Caco-2 (cell line): Measurements from ENCODE around the gene DNAH8. TPM values are rescaled to one million over a fixed set of nuclear protein-coding genes. Genes with fewer than 3 reads are reported as not detected.

Experiments
- BruUV-seq: library from RNA; stranded (reverse); fragments of 400-500 nt; replicated peaks from 2 replicates; lab custom pipeline; 2021; lab: Mats Ljungman, UMichigan
- CTCF ChIA-PET: fragments of 300-600 bp; sonication (Branson Sonifier 250); formaldehyde crosslinking; loops from one replicate; lab custom pipeline; 2022; ENCODE audit warnings: antibody characterized with exemption; lab: Charles Lee
- POLR2A ChIA-PET: fragments of 300-600 bp; sonication (Branson Sonifier 250); formaldehyde crosslinking; loops from one replicate; lab custom pipeline; 2022; ENCODE audit warnings: antibody characterized with exemption; lab: Charles Lee
- DNase-seq, 2 experiments: peaks; one replicate each; pipeline versions ENCODE4 v3.0.0 to v3.0.0-alpha.2; 2020 to 2022
- H3K27me3 ChIP-seq: replicated peaks from 2 replicates; pipeline ENCODE4 v1.6.0; 2011; ENCODE audit warnings: low read length; ENCODE audit not compliant: control insufficient read depth, insufficient read depth
- H3K36me3 ChIP-seq: 2 replicates; pipeline ENCODE4 v1.5.1; 2011; ENCODE audit warnings: low read length; ENCODE audit not compliant: control insufficient read depth, insufficient read depth
- H3K4me1 ChIP-seq: fragments of 250-450 bp; sonication (Bioruptor Pico); 2 replicates; pipeline ENCODE4 v1.5.1; 2020; ENCODE audit warnings: mild to moderate bottlenecking
- H3K4me3 ChIP-seq: 2 replicates; pipeline ENCODE4 v1.5.1; 2011; ENCODE audit warnings: low read depth, mild to moderate bottlenecking, control low read depth, low read length
- H3K9me3 ChIP-seq: fragments of 250-450 bp; sonication (Bioruptor Pico); 2 replicates; pipeline ENCODE4 v1.5.1; 2020; ENCODE audit warnings: mild to moderate bottlenecking, moderate library complexity
- H3K27ac Mint-ChIP-seq: one replicate; pipeline ENCODE4 v1.8.0; 2022; ENCODE audit warnings: mixed read lengths; ENCODE audit not compliant: unreplicated experiment
- H3K27me3 Mint-ChIP-seq: one replicate; pipeline ENCODE4 v1.8.0; 2022; ENCODE audit warnings: mixed read lengths; ENCODE audit not compliant: insufficient read depth, unreplicated experiment
- H3K36me3 Mint-ChIP-seq: one replicate; pipeline ENCODE4 v1.8.0; 2022; ENCODE audit warnings: mild to moderate bottlenecking, mixed read lengths; ENCODE audit not compliant: insufficient read depth, unreplicated experiment
- H3K4me1 Mint-ChIP-seq: one replicate; pipeline ENCODE4 v1.8.0; 2022; ENCODE audit warnings: low read depth, mixed read lengths; ENCODE audit not compliant: unreplicated experiment
- H3K4me3 Mint-ChIP-seq: one replicate; pipeline ENCODE4 v1.8.0; 2022; ENCODE audit warnings: mild to moderate bottlenecking, moderate library complexity, mixed read lengths; ENCODE audit not compliant: unreplicated experiment
- H3K9me3 Mint-ChIP-seq: one replicate; pipeline ENCODE4 v1.8.0; 2022; ENCODE audit warnings: mixed read lengths; ENCODE audit not compliant: unreplicated experiment
- intact Hi-C: fragments of 100-400 bp; cut with micrococcal nuclease; formaldehyde crosslinking; loops from one replicate; pipeline ENCODE4 v1.10.0; 2022; ENCODE audit not compliant: unreplicated experiment
- total RNA-seq: library from RNA; stranded (reverse); gene quantifications from 2 replicates; pipeline ENCODE4 v1.2.3, GENCODE V29; 2022
- TF ChIP-seq, protein P1 (sequence below), 2 experiments: fragments of 200-600 bp in 1 of 2; IDR thresholded peaks; 1 replicate in 1 of 2; 2 replicates in 1 of 2; pipeline versions ENCODE4 v1.5.1 to v1.8.0; 2011 to 2022; ENCODE audit warnings: antibody characterized with exemption in 1 of 2, control low read depth in 1 of 2, inconsistent platforms in 1 of 2, low read depth in 1 of 2, low read length in 1 of 2, mild to moderate bottlenecking in 1 of 2, moderate library complexity in 1 of 2; ENCODE audit not compliant: insufficient read depth in 1 of 2, severe bottlenecking in 1 of 2, unreplicated experiment in 1 of 2

The DNAH8 gene
- total RNA-seq, 1 experiment from 2014 or later: not detected

DNA sequence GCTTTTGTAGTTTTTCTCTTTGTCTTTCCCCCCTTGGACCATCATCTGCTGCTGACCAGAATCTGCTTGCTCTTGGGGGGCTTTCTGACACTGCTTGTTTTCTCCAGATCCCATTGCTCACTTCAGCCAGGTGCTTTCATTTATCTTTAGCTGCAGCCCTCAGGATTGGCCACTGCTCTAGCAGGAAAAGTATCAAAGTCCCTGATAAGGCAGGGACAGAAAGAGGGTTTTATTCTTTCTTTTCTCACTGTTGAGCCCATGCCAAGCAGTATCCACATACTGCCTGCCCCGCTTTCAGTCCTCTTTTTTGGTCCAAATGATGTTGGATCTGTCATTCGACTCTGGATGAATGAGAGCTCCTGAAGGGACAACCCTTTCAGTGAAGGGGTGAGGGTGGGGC lies 141.4 kb downstream of the DNAH8 start:
- ChIA-PET CTCF (interaction anchor here (0.6 kb wide), 1 partner anchor 114 kb away, joined by 5 read pairs; no protein-coding TSS in a partner anchor), POLR2A (no interaction called here)
- Histone ChIP-seq H3K36me3 (no peaks in the 10 kb centered on the region), H3K9me3 (no peaks in the 10 kb centered on the region), H3K27me3 (no peaks in the 10 kb centered on the region), H3K4me3 (no peak overlapping the region), H3K4me1 (no peaks in the 10 kb centered on the region)
- TF ChIP-seq, protein P1, sequence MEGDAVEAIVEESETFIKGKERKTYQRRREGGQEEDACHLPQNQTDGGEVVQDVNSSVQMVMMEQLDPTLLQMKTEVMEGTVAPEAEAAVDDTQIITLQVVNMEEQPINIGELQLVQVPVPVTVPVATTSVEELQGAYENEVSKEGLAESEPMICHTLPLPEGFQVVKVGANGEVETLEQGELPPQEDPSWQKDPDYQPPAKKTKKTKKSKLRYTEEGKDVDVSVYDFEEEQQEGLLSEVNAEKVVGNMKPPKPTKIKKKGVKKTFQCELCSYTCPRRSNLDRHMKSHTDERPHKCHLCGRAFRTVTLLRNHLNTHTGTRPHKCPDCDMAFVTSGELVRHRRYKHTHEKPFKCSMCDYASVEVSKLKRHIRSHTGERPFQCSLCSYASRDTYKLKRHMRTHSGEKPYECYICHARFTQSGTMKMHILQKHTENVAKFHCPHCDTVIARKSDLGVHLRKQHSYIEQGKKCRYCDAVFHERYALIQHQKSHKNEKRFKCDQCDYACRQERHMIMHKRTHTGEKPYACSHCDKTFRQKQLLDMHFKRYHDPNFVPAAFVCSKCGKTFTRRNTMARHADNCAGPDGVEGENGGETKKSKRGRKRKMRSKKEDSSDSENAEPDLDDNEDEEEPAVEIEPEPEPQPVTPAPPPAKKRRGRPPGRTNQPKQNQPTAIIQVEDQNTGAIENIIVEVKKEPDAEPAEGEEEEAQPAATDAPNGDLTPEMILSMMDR (IDR thresholded peaks at IDR 0.05; ENCODE audit: insufficient read depth in 1 of 2, low read depth in 1 of 2, low read length in 1 of 2, severe bottlenecking in 1 of 2, unreplicated experiment in 1 of 2): no peak
- peaks cover 9% of the 10 kb centered on the region for H3K4me1 Mint-ChIP-seq
- no peak overlapping the region for H3K27ac Mint-ChIP-seq
- BruUV-seq: no TSS peak
- no peaks in the 10 kb centered on the region for H3K27me3 Mint-ChIP-seq
- no peak for DNase-seq
- intact Hi-C loops: no loop called here
- H3K4me3 Mint-ChIP-seq: no peak overlapping the region
- H3K36me3 Mint-ChIP-seq: no peaks in the 10 kb centered on the region
- H3K9me3 Mint-ChIP-seq: no peaks in the 10 kb centered on the region

DNA sequence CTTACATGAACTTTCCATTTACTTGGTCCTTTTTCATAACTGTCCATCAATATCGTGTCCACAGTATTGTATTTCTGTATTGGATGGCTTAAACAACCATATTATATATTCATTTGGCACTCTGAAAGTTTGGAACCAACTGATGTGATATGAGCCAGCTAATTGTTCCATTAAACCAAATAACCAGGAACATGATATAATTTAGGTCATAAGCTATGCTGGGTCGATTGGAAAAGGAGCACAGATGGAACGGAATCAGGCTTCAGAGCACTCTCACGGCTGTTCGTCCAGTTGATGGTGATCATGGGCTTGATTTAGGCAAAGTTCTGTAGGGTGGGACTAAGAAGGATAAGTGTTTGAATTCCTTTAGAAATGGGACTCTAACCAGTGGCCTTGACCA lies 142.7 kb downstream of the DNAH8 start:
- H3K27me3 ChIP-seq: no peaks in the 10 kb centered on the region
- H3K9me3 Mint-ChIP-seq: no peaks in the 10 kb centered on the region
- H3K4me1 Mint-ChIP-seq: peaks cover 9% of the 10 kb centered on the region
- intact Hi-C loops: no loop called here
- no peaks in the 10 kb centered on the region for H3K36me3 ChIP-seq
- H3K27me3 Mint-ChIP-seq: no peaks in the 10 kb centered on the region
- POLR2A ChIA-PET: no interaction called here
- no peak overlapping the region for H3K4me3 ChIP-seq
- no peak overlapping the region for H3K4me3 Mint-ChIP-seq
- H3K27ac Mint-ChIP-seq: no peak overlapping the region
- no peaks in the 10 kb centered on the region for H3K9me3 ChIP-seq
- CTCF ChIA-PET: no interaction called here
- TF ChIP-seq, protein P1 (IDR thresholded peaks at IDR 0.05; ENCODE audit: insufficient read depth in 1 of 2, low read depth in 1 of 2, low read length in 1 of 2, severe bottlenecking in 1 of 2, unreplicated experiment in 1 of 2): no peak
- no TSS peak for BruUV-seq
- DNase-seq: no peak
- H3K4me1 ChIP-seq: no peaks in the 10 kb centered on the region
- no peaks in the 10 kb centered on the region for H3K36me3 Mint-ChIP-seq

DNA sequence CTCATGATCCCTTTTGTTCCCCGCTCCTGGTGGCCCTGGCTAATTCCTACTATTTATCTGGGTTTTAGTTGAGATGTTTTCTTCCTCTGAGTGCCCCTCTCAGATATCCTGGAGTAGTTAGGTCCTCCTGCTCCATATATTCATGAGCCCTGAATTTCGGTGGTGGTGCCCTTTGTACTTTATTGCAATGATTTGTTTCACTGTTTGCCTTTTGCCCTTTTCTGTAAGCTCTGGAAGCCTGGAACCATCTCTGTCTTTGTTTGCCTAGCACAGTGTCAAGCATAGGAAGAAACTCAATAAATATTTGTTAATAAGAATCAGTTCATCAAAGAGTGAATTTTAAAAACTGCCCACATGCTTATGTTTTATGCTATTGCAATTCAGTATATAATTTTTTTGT lies 144.9 kb downstream of the DNAH8 start:
- CTCF ChIA-PET: no interaction called here
- H3K9me3 ChIP-seq: no peaks in the 10 kb centered on the region
- no peak overlapping the region for H3K4me3 ChIP-seq
- no peaks in the 10 kb centered on the region for H3K36me3 Mint-ChIP-seq
- POLR2A ChIA-PET: no interaction called here
- no peaks in the 10 kb centered on the region for H3K27me3 Mint-ChIP-seq
- no TSS peak for BruUV-seq
- peaks cover 9% of the 10 kb centered on the region for H3K4me1 Mint-ChIP-seq
- no peak overlapping the region for H3K27ac Mint-ChIP-seq
- H3K4me3 Mint-ChIP-seq: no peak overlapping the region
- DNase-seq: no peak
- no peaks in the 10 kb centered on the region for H3K9me3 Mint-ChIP-seq
- no peaks in the 10 kb centered on the region for H3K36me3 ChIP-seq
- intact Hi-C loops: no loop called here
- no peaks in the 10 kb centered on the region for H3K4me1 ChIP-seq
- TF ChIP-seq, protein P1 (IDR thresholded peaks at IDR 0.05; ENCODE audit: insufficient read depth in 1 of 2, low read depth in 1 of 2, low read length in 1 of 2, severe bottlenecking in 1 of 2, unreplicated experiment in 1 of 2): no peak
- no peaks in the 10 kb centered on the region for H3K27me3 ChIP-seq
